Liver (tissue), 9 donors: Measurements from ENCODE around the gene ERC1. TPM values are rescaled to one million over a fixed set of nuclear protein-coding genes. Genes with fewer than 3 reads are reported as not detected.

Experiments
- DNase-seq: peaks from one replicate; pipeline ENCODE4 v3.0.0-alpha.2; 2017; ENCODE audit warnings: low spot score
- H3K27ac ChIP-seq, 2 donors: one replicate each; pipeline ENCODE4 v1.7.0; 2013; ENCODE audit warnings: inconsistent platforms in 2 of 2, low read length in 2 of 2, control low read depth in 1 of 2, low read depth in 1 of 2, mild to moderate bottlenecking in 1 of 2
- H3K27me3 ChIP-seq, 4 donors: one replicate each; pipeline versions ENCODE4 v1.6.1 to v1.7.0; 2013; ENCODE audit warnings: low read length in 3 of 4, inconsistent platforms in 1 of 4, mild to moderate bottlenecking in 1 of 4, moderate library complexity in 1 of 4; ENCODE audit not compliant: control insufficient read depth in 4 of 4, insufficient read depth in 4 of 4
- H3K36me3 ChIP-seq, 4 donors: one replicate each; pipeline versions ENCODE4 v1.6.1 to v1.7.0; 2013; ENCODE audit warnings: low read length in 3 of 4, mild to moderate bottlenecking in 3 of 4, low read depth in 1 of 4, moderate library complexity in 1 of 4; ENCODE audit not compliant: control insufficient read depth in 4 of 4, insufficient read depth in 3 of 4
- H3K4me1 ChIP-seq, 4 donors: one replicate each; pipeline versions ENCODE4 v1.6.1 to v1.7.0; 2013; ENCODE audit warnings: low read length in 3 of 4, mild to moderate bottlenecking in 3 of 4, moderate library complexity in 1 of 4; ENCODE audit not compliant: control insufficient read depth in 4 of 4, insufficient read depth in 4 of 4
- H3K4me3 ChIP-seq, 3 donors: one replicate each; pipeline versions ENCODE4 v1.6.1 to v1.7.0; 2013; ENCODE audit warnings: low read length in 3 of 3, control low read depth in 1 of 3, low read depth in 1 of 3, mild to moderate bottlenecking in 1 of 3
- H3K9ac ChIP-seq, 2 donors: one replicate each; pipeline ENCODE4 v1.7.0; 2013; ENCODE audit warnings: low read length in 2 of 2, mild to moderate bottlenecking in 2 of 2, moderate library complexity in 2 of 2, control low read depth in 1 of 2, low read depth in 1 of 2
- H3K9me3 ChIP-seq, 4 donors: one replicate each; pipeline versions ENCODE4 v1.6.1 to v1.7.0; 2013; ENCODE audit warnings: low read length in 3 of 4; ENCODE audit not compliant: control insufficient read depth in 4 of 4
- EGR1 ChIP-seq, 2 donors: IDR thresholded peaks; 2 replicates each; pipeline ENCODE4 v1.6.1; 2016 to 2018; ENCODE audit warnings: antibody characterized with exemption in 2 of 2, low read depth in 2 of 2
- FOXA2 ChIP-seq: IDR thresholded peaks from 2 replicates; pipeline ENCODE4 v1.6.1; 2016; ENCODE audit warnings: antibody characterized with exemption
- HNF4G ChIP-seq: IDR thresholded peaks from 2 replicates; pipeline ENCODE4 v1.6.1; 2016; ENCODE audit warnings: antibody characterized with exemption
- JUND ChIP-seq, 2 donors: IDR thresholded peaks; 2 replicates each; pipeline ENCODE4 v1.6.1; 2016; ENCODE audit warnings: antibody characterized with exemption in 2 of 2
- NR2F2 ChIP-seq: IDR thresholded peaks from 2 replicates; pipeline ENCODE4 v1.6.1; 2016; ENCODE audit warnings: antibody characterized with exemption
- RAD21 ChIP-seq, 2 donors: IDR thresholded peaks; 2 replicates each; pipeline ENCODE4 v1.6.1; 2016; ENCODE audit warnings: antibody characterized with exemption in 2 of 2, mild to moderate bottlenecking in 2 of 2
- RXRA ChIP-seq, 2 donors: IDR thresholded peaks; 2 replicates each; pipeline ENCODE4 v1.6.1; 2017 to 2018; ENCODE audit warnings: antibody characterized with exemption in 2 of 2, mild to moderate bottlenecking in 1 of 2
- WGBS: extraction: QIAGEN DNeasy Blood & Tissue Kit; methylation state at CpG from one replicate; pipeline ENCODE4 v1.1.7; 2013; 5-methylcytosine and 5-hydroxymethylcytosine counted together
- polyA plus RNA-seq, 2 donors: library from polyadenylated mRNA; stranded (reverse) in 1 of 2; unstranded in 1 of 2; fragments of 200-250 nt in 1 of 2; fragments of >200 nt in 1 of 2; fragmentation: Nextera tagmentation in 1 of 2; extraction: Ambion mirVana in 1 of 2; gene quantifications; one replicate each; pipeline versions ENCODE4 v1.2.1 to v1.2.3, GENCODE V29; 2013 to 2015
- total RNA-seq, 2 donors: library from RNA; depleted of rRNA; stranded (reverse); fragments of >200 nt; gene quantifications; one replicate each; pipeline ENCODE4 v1.2.3, GENCODE V29; 2014
- TF ChIP-seq, protein P1 (sequence below): fragments of 150-350 bp; IDR thresholded peaks from 2 replicates; pipeline ENCODE4 v1.5.1; 2017; ENCODE audit warnings: improper control_type of control experiment, low read depth, low read length; ENCODE audit not compliant: missing input control
- TF ChIP-seq, protein P2 (sequence below): IDR thresholded peaks from 2 replicates; pipeline ENCODE4 v1.6.1; 2016; ENCODE audit warnings: antibody characterized with exemption, mild to moderate bottlenecking
- TF ChIP-seq, protein P3 (sequence below): IDR thresholded peaks from 2 replicates; pipeline ENCODE4 v1.6.1; 2016; ENCODE audit warnings: antibody characterized with exemption
- donor health status: healthy.
- donor health status: healthy.
- donor health status: healthy.
- donor health status: healthy.
- donor health status: healthy.

The ERC1 gene
- total and polyA plus RNA-seq, 4 donors = 6.2 to 50.2 (median 10.3) TPM

DNA sequence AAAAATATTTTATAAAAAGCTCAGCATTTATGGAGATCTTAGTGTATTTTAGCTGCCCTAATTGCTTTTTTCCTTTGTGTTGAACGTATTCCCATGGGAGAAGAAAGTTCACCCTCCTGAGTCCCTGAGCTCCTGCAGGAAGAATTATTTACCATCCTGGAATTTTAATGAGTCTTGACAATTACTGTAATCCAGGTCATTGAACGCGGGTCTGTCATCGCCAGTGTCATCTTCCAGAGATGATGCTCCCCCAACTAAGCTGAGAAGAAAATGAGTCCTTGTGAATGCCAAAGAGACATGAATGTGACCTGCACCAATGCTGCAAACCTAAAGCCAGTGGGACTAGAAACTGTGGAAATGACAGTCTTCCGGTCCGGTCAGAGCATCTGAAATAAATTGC is 473.9 kb downstream of the ERC1 start:
- Histone ChIP-seq H3K9me3 (no peaks in the 10 kb centered on the region), H3K36me3 (no peaks in the 10 kb centered on the region), H3K9ac (no peak overlapping the region), H3K27ac (no peak overlapping the region), H3K4me3 (no peak overlapping the region), H3K27me3 (no peaks in the 10 kb centered on the region), H3K4me1 (no peaks in the 10 kb centered on the region)
- no peak for DNase-seq
- TF ChIP-seq NR2F2 (no peak), RAD21 (IDR thresholded peaks at IDR 0.05) (no peak), FOXA2 (no peak)
- TF ChIP-seq, protein P1, sequence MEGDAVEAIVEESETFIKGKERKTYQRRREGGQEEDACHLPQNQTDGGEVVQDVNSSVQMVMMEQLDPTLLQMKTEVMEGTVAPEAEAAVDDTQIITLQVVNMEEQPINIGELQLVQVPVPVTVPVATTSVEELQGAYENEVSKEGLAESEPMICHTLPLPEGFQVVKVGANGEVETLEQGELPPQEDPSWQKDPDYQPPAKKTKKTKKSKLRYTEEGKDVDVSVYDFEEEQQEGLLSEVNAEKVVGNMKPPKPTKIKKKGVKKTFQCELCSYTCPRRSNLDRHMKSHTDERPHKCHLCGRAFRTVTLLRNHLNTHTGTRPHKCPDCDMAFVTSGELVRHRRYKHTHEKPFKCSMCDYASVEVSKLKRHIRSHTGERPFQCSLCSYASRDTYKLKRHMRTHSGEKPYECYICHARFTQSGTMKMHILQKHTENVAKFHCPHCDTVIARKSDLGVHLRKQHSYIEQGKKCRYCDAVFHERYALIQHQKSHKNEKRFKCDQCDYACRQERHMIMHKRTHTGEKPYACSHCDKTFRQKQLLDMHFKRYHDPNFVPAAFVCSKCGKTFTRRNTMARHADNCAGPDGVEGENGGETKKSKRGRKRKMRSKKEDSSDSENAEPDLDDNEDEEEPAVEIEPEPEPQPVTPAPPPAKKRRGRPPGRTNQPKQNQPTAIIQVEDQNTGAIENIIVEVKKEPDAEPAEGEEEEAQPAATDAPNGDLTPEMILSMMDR = no peak
- TF ChIP-seq, protein P2, sequence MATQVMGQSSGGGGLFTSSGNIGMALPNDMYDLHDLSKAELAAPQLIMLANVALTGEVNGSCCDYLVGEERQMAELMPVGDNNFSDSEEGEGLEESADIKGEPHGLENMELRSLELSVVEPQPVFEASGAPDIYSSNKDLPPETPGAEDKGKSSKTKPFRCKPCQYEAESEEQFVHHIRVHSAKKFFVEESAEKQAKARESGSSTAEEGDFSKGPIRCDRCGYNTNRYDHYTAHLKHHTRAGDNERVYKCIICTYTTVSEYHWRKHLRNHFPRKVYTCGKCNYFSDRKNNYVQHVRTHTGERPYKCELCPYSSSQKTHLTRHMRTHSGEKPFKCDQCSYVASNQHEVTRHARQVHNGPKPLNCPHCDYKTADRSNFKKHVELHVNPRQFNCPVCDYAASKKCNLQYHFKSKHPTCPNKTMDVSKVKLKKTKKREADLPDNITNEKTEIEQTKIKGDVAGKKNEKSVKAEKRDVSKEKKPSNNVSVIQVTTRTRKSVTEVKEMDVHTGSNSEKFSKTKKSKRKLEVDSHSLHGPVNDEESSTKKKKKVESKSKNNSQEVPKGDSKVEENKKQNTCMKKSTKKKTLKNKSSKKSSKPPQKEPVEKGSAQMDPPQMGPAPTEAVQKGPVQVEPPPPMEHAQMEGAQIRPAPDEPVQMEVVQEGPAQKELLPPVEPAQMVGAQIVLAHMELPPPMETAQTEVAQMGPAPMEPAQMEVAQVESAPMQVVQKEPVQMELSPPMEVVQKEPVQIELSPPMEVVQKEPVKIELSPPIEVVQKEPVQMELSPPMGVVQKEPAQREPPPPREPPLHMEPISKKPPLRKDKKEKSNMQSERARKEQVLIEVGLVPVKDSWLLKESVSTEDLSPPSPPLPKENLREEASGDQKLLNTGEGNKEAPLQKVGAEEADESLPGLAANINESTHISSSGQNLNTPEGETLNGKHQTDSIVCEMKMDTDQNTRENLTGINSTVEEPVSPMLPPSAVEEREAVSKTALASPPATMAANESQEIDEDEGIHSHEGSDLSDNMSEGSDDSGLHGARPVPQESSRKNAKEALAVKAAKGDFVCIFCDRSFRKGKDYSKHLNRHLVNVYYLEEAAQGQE = no peak
- WGBS = 94% methylated on average over 6 of the region's 6 CpGs

DNA sequence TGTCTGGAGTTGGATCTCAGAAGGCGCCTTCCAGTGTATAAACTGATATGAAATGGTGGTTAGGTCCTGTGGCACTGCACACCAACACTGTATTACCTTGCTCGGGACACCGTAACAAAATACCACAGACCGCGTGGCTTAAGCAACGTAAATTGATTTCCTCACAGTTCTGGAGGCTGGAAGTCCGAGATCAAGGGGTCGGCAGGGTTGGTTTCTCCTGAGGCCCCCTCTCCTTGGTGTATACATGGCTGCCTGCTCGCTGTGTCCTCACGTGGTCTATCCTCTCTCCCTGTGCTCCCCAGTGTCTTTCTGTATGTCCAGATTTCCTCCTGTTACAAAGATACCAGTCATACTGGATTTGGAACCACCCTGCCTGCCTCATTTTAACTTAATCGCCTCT is 475.0 kb downstream of the ERC1 start:
- H3K27me3 ChIP-seq = no peaks in the 10 kb centered on the region
- TF ChIP-seq, protein P2 = no peak
- TF ChIP-seq, protein P1 = no peak
- no peak for TF ChIP-seq FOXA2
- no peak for TF ChIP-seq EGR1 (IDR thresholded peaks at IDR 0.05; ENCODE audit: low read depth in 2 of 2)
- no peak for TF ChIP-seq HNF4G
- TF ChIP-seq, protein P3, sequence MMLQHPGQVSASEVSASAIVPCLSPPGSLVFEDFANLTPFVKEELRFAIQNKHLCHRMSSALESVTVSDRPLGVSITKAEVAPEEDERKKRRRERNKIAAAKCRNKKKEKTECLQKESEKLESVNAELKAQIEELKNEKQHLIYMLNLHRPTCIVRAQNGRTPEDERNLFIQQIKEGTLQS = no peak
- TF ChIP-seq JUND (IDR thresholded peaks at IDR 0.05) = no peak
- no peak for TF ChIP-seq RXRA (IDR thresholded peaks at IDR 0.05)

More for the DNA sequence above, 475.0 kb downstream of the ERC1 start:
- no peak overlapping the region for H3K4me3 ChIP-seq
- no peaks in the 10 kb centered on the region for H3K4me1 ChIP-seq
- no peak for DNase-seq
- no peak overlapping the region for H3K9ac ChIP-seq
- WGBS = 97% methylated on average over 11 of the region's 11 CpGs
- no peaks in the 10 kb centered on the region for H3K9me3 ChIP-seq
- H3K27ac ChIP-seq = no peak overlapping the region
- no peaks in the 10 kb centered on the region for H3K36me3 ChIP-seq
